DOHH2 (cell line): ENCODE measurements around the gene MOXD1.

Experiments
- CTCF ChIP-seq: fragments of 200-600 bp; sonication (generic); IDR thresholded peaks from one replicate; pipeline ENCODE4 v1.5.1; 2014; ENCODE audit warnings: antibody characterized with exemption, mild to moderate bottlenecking, low read depth, low read length; ENCODE audit not compliant: poor library complexity, severe bottlenecking
- EZH2phosphoT487 ChIP-seq: fragments of 200-600 bp; sonication (generic); IDR thresholded peaks from 2 replicates; pipeline ENCODE4 v1.6.1; 2017; ENCODE audit warnings: borderline replicate concordance, mild to moderate bottlenecking, antibody characterized with exemption, low read length, moderate library complexity, mixed read lengths

- TF ChIP-seq CTCF (no peak), EZH2phosphoT487 (no peak)
Measured at GRCh38 chr6:132410830-132411229, 9.6 kb upstream of the MOXD1 start.
